NCI-H1105 treated with DMSO at 0.1 percent for 48 hours (cell line): ENCODE results near the gene CCDC7.
"Not testable (repeated sequence)": the region's sequence is repeated elsewhere in the genome, so short reads cannot be mapped to it uniquely, and the experiment has no call there.

Experiments used
- DNase-seq: peaks from one replicate; lab custom pipeline; 2025; lab: John Stamatoyannopoulos, UW

Gene CCDC7

GRCh38 chr10:32887481-32887880, 441.5 kb downstream of the CCDC7 start:
- DNase-seq = no peak

DNA sequence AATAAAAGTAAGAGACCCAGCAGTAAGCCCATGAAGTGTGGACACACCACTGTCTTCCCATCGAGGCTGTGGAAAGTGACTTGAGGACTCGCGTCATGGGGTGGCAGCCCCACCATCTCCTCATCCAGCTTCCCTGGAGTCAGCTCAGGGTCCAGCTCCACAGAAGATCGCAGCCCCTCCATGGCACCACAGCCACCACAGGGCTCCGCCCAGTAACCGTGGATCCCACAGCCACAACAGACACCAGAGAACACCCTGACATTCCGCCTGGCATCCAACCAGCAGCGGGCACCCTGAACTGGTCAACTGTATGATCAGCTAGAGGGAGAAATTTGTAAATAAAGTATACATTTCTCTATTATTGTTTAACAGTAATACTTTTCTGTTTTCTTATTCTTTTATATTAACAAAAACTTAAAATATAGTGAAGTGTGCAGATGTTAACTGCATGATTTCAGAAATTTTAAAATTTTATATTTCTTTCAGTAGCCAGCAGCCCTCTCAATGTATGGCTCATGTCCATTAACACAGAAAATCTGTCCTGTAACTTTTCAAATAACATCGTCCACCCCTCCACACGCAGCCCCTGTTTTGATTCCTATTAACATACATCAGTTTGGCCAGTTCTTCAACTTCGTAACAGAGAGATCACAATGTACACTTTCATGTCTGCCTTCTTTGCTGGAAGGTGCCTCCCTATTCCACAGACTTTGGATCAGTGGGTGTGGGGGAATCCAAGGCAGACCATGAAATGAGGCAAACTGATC, 442.4 kb downstream of the CCDC7 start:
- no peak for DNase-seq

GRCh38 chr10:32889631-32890212, 443.8 kb downstream of the CCDC7 start:
- DNase-seq = no peak

GRCh38 chr10:32890444-32890843, 444.5 kb downstream of the CCDC7 start:
- no peak for DNase-seq

DNA sequence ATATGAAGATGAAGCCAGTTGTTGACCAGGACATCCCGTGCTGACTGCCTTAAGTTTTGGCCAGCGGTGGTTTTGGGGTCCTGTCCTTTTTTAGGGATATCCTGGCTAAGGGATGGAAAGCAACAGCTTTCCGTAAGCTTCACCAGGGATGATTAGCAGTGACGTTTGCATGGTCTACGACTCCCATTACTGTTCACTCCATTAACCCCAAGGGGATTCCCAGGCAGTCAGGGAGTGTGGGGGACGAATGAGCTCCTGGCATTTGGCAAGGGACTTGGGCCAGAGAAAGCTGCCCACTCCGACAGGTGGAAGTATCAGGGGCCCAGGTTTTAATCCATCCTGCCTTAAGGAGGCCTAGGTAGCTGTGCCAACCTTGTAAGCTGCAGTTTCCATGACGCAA, 445.3 kb downstream of the CCDC7 start:
- DNase-seq = no peak

GRCh38 chr10:32893434-32893833, 447.5 kb downstream of the CCDC7 start:
- DNase-seq = no peak

- no peak for DNase-seq
Observed at GRCh38 chr10:32893916-32894664, 448.1 kb downstream of the CCDC7 start.

DNA sequence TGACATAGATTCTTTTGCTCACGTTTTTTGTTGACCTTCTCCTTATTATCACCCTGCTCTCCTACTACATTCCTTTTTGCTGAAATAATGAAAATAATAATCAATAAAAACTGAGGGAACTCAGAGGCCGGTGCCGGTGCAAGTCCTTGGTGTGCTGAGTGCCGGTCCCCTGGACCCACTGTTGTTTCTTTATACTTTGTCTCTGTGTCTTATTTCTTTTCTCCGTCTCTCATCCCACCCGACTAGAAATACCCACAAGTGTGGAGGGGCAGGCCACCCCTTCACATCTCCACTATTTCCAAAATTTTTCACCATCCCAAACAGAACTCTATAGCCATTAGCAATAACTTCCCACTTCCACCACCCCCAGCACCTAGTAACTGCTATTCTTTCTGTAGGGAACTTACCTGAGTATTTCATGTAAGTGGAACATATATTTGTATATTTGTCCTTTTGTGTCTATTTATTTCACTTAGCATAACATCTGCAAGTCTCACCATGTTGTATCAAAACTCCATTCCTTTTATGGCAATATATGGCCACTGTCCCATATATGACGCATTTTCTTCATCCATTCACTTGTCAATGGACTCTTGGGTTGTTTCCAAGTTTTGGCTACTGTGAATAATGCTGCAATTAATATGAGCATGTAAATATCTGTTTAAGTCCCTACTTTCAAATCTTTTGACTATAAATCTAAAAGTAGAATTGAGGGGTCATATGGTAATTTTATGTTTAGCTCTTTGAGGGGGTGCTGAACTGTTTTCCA, 449.4 kb downstream of the CCDC7 start:
- DNase-seq = not testable (repeated sequence)

GRCh38 chr10:32901815-32902214, 455.9 kb downstream of the CCDC7 start:
- no peak for DNase-seq

GRCh38 chr10:32905466-32905865, 459.5 kb downstream of the CCDC7 start:
- no peak for DNase-seq

DNA sequence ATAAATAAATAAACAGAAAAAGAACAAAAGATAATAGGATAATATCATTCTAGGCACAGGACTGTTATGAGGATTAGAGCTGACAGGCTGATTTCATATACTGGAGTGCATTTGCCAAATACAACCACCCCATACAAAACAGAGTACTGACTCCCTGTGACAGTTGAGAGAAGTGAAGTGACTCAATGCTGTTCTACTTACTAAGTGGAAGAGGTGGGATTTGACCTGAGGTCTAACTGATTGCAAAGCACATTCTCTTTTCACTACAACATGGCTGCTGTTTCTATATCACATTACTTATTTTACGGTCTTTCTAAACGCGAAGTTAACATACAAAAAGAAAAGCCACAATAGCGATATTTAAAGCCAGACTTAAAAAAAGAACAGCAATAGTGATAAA, 460.7 kb downstream of the CCDC7 start:
- DNase-seq = no peak

GRCh38 chr10:32909456-32909855, 463.5 kb downstream of the CCDC7 start:
- no peak for DNase-seq

- not testable (repeated sequence) for DNase-seq
Observed at GRCh38 chr10:32909970-32910369, 464.0 kb downstream of the CCDC7 start.

- DNase-seq = no peak
Observed at GRCh38 chr10:32911285-32912016, 465.5 kb downstream of the CCDC7 start.

DNA sequence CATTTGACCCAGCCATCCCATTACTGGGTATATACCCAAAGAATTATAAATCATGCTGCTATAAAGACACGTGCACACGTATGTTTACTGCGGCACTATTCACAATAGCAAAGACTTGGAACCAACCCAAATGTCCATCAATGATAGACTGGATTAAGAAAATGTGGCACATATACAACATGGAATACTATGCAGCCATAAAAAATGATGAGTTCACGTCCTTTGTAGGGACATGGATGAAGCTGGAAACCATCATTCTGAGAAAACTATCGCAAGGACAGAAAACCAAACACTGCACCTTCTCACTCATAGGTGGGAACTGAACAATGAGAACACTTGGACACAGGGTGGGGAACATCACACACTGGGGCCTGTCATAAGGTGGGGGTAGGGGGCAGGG, 471.9 kb downstream of the CCDC7 start:
- not testable (repeated sequence) for DNase-seq

GRCh38 chr10:32922170-32922569, 476.2 kb downstream of the CCDC7 start:
- no peak for DNase-seq

DNA sequence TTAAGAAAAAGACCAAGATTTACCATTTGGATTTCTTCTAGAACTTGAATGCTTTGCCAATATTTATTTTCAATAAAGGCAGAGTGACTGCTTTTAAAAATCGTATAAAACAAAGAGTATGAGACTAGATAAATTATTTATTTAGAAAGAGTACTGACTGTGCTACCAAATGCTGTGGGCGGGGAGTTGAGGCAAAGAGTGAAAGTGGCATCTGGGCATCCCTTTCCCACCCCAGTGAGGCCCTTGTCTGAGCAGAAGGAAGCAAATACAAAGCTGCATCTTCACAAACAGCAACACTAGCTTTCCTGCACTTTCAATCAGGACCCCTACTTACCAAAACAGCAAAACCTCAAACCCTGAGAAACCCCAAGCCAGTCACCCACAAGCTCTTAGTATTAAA, 477.2 kb downstream of the CCDC7 start:
- DNase-seq = no peak

DNA sequence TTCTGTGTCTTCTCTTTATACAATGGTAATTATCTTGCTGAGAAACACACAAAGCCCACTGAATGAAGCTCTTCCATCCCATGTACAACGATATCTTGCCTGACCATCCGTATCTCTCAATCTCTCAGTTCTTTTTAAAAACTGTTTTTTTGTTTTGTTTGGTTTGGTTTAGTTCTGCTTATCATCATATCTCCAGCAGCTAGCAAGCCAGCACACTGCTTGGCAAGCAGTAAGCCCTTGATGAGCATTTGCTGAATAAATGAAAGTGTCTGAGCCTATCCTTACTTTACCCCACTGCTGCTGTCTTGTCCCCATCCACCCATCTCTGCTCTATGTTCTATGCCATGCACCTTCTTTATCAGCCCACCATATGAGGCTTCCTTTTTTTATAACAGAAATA, 477.9 kb downstream of the CCDC7 start:
- DNase-seq = no peak
